ENCODE measurements around the gene PSORS1C2.

- no peak for TF ChIP-seq USF1 (IDR thresholded peaks at IDR 0.05; ENCODE audit: borderline replicate concordance, low read depth)
- TF ChIP-seq CTCF (IDR thresholded peaks at IDR 0.05): no peak
- no peak for TF ChIP-seq POLR2AphosphoS5 (IDR thresholded peaks at IDR 0.05; ENCODE audit: low read depth, low read length)
- no peak for TF ChIP-seq SMC3 (IDR thresholded peaks at IDR 0.05; ENCODE audit: low read depth, low read length)
- TF ChIP-seq ELF1 (IDR thresholded peaks at IDR 0.05): no peak
- TF ChIP-seq ZBTB33 (IDR thresholded peaks at IDR 0.05; ENCODE audit: borderline replicate concordance, low read depth): no peak
- no peak for TF ChIP-seq SIN3A (IDR thresholded peaks at IDR 0.05; ENCODE audit: borderline replicate concordance, low read depth, low read length)
- TF ChIP-seq YY1 (IDR thresholded peaks at IDR 0.05; ENCODE audit: low read depth): no peak
Measured at GRCh38 chr6:31171931-31172905, 33.4 kb upstream of the PSORS1C2 start.
